Transverse colon (tissue), 4 donors: Measurements from ENCODE around the gene GRAMD1B. TPM values are rescaled to one million over a fixed set of nuclear protein-coding genes. Genes with fewer than 3 reads are reported as not detected.

Source experiments
- DNase-seq: peaks from one replicate; pipeline ENCODE4 v3.0.0-alpha.2; 2019
- H3K27ac ChIP-seq, 4 donors: fragments of 200-600 bp; sonication (generic); 2 replicates each; pipeline ENCODE4 v1.5.1; 2016 to 2018; ENCODE audit warnings: inconsistent platforms in 4 of 4
- H3K27me3 ChIP-seq: fragments of 200-600 bp; sonication (generic); 2 replicates; pipeline ENCODE4 v1.5.1; 2017; ENCODE audit warnings: inconsistent platforms
- H3K36me3 ChIP-seq, 4 donors: fragments of 200-600 bp; sonication (generic); 2 replicates each; pipeline ENCODE4 v1.5.1; 2017 to 2019; ENCODE audit warnings: inconsistent platforms in 4 of 4
- H3K4me1 ChIP-seq, 4 donors: fragments of 200-600 bp; sonication (generic); 2 replicates each; pipeline ENCODE4 v1.5.1; 2017 to 2020; ENCODE audit warnings: inconsistent platforms in 4 of 4
- H3K4me3 ChIP-seq, 4 donors: fragments of 200-600 bp; sonication (generic); 1 replicate in 1 of 4; 2 replicates in 3 of 4; pipeline versions ENCODE4 v1.5.1 to v1.6.1; 2017 to 2019; ENCODE audit warnings: inconsistent platforms in 4 of 4
- H3K9me3 ChIP-seq, 2 donors: fragments of 200-600 bp; sonication (generic); 2 replicates each; pipeline ENCODE4 v1.5.1; 2017 to 2019; ENCODE audit warnings: inconsistent platforms in 2 of 2
- CTCF ChIP-seq, 5 experiments: fragments of 200-600 bp in 3 of 5; fragments of 450-650 bp in 2 of 5; sonication (generic) in 3 of 5; IDR thresholded peaks; 1 replicate in 2 of 5; 2 replicates in 3 of 5; pipeline ENCODE4 v1.5.1; 2016 to 2017; ENCODE audit warnings: antibody characterized with exemption in 5 of 5, inconsistent platforms in 3 of 5, mild to moderate bottlenecking in 2 of 5, moderate library complexity in 1 of 5
- EP300 ChIP-seq: sonication (generic); formaldehyde crosslinking; IDR thresholded peaks from one replicate; pipeline ENCODE4 v1.6.1; 2017; ENCODE audit warnings: antibody characterized with exemption, low read depth
- POLR2A ChIP-seq: fragments of 450-650 bp; IDR thresholded peaks from one replicate; pipeline ENCODE4 v1.6.1; 2016; ENCODE audit warnings: antibody characterized with exemption, mild to moderate bottlenecking, moderate library complexity
- POLR2AphosphoS5 ChIP-seq, 3 donors: sonication (generic); formaldehyde crosslinking; IDR thresholded peaks; one replicate each; pipeline ENCODE4 v1.6.1; 2016; ENCODE audit warnings: antibody characterized with exemption in 3 of 3
- WGBS, 2 donors: methylation state at CpG; one replicate each; pipeline ENCODE4 v1.1.5; 2018; ENCODE audit warnings: low coverage in 1 of 2; 5-methylcytosine and 5-hydroxymethylcytosine counted together
- in situ Hi-C, 4 donors: fragments of 200-750 bp; cut with MboI; loops; one replicate each; pipeline versions ENCODE4 v1.15.0 to v1.15.1; 2017; ENCODE audit warnings: low sequenced_read_pairs in 3 of 4, low pct_ligation_motif_present in 1 of 4, low pct_unique_long_range_greater_than_20kb in 1 of 4
- intact Hi-C: fragments of 100-400 bp; cut with DNase I; formaldehyde crosslinking; loops from one replicate; pipeline ENCODE4 v1.15.1; 2023; ENCODE audit warnings: low total_unique reads
- total RNA-seq, 4 donors: library from RNA; depleted of rRNA; stranded (reverse); fragments of >200 nt; gene quantifications; one replicate each; pipeline ENCODE4 v1.1.0, GENCODE V29; 2016

GRAMD1B gene
- total RNA-seq, 4 donors from 2014 or later = 4.3 to 58.4 (median 9.9) TPM

DNA sequence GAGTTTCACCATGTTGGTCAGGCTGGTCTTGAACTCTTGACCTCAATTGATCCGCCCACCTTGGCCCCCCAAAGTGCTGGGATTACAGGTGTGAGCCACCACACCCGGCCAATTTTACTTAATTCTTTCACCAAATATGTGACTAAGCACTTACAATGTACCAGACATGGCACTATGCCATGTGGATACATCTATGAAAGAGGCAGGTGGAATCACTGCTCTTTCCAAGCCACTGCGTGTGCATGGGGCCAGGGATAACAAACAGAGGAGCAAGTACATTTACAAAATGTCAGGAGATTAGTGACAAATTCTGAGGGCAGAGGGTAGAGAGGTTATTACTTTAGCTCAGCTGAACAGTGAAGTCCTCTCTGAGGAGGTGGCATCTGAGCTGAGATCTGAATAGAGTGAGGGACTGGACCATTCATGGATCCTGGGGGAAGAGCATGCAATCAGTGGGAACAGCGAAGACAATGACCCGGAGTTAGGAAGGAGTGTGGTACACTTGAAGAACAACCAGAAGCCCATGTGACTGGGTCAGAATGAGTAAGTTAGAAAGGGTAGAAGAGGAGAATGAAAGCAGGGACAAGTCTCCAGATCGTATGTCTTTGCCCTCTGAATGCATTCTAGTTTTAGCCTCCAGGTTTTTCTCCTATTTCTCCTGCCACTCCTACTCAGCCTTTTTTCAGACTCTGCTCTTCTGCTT is 38.3 kb upstream of the GRAMD1B start:
- in situ Hi-C loops (no loop called here), intact Hi-C loops (no loop called here)
- no peak for TF ChIP-seq POLR2A
- TF ChIP-seq POLR2AphosphoS5 (IDR thresholded peaks at IDR 0.05) = no peak
- no peak for TF ChIP-seq CTCF (IDR thresholded peaks at IDR 0.05)

GRCh38 chr11:123392431-123392830 is 37.6 kb upstream of the GRAMD1B start:
- Histone ChIP-seq H3K27ac (no peak overlapping the region), H3K4me3 (no peak overlapping the region), H3K36me3 (no peaks in the 10 kb centered on the region), H3K27me3 (no peaks in the 10 kb centered on the region), H3K4me1 (no peaks in the 10 kb centered on the region), H3K9me3 (no peaks in the 10 kb centered on the region)
- in situ Hi-C loops = no loop called here
- intact Hi-C loops = no loop called here
- TF ChIP-seq EP300 = no peak
- no peak for TF ChIP-seq POLR2AphosphoS5 (IDR thresholded peaks at IDR 0.05)
- TF ChIP-seq CTCF (IDR thresholded peaks at IDR 0.05) = no peak
- no peak for TF ChIP-seq POLR2A
- DNase-seq = no peak

More for the DNA sequence above, 38.3 kb upstream of the GRAMD1B start:
- H3K36me3 ChIP-seq = no peaks in the 10 kb centered on the region
- H3K4me1 ChIP-seq = no peaks in the 10 kb centered on the region
- H3K27me3 ChIP-seq = no peaks in the 10 kb centered on the region
- WGBS, 2 donors = 81% methylated on average over 4 to 6 of the region's 6 CpGs
- H3K9me3 ChIP-seq = no peaks in the 10 kb centered on the region
- DNase-seq = no peak
- no peak overlapping the region for H3K4me3 ChIP-seq
- H3K27ac ChIP-seq = no peak overlapping the region

DNA sequence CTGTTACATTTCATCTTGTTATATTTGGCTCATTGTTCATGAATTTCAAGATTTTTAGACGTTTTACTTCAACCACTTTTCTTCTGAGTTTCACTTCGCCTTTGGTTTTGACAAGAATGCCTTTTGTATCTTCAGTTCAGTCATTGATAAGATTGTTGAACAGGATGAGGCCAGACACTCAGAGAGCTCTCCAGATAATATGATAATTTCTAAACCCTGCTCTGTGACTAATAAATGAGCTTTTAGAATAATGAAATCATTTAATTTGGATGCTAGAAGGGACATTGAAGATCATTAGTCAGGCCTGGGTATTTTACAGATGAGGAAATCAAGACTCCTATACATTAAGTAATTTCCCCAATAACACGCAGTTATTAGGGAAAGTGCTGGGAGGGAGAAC is 37.2 kb upstream of the GRAMD1B start:
- WGBS, 2 donors = 53 to 60% methylated on average over 3 of the region's 3 CpGs
- no peak overlapping the region for H3K27ac ChIP-seq
- H3K4me1 ChIP-seq = no peaks in the 10 kb centered on the region
- TF ChIP-seq EP300 = no peak
- no peak for TF ChIP-seq POLR2AphosphoS5 (IDR thresholded peaks at IDR 0.05)
- TF ChIP-seq POLR2A = no peak
- no peak for TF ChIP-seq CTCF (IDR thresholded peaks at IDR 0.05)
- DNase-seq = no peak
- H3K36me3 ChIP-seq = no peaks in the 10 kb centered on the region
- H3K4me3 ChIP-seq = no peak overlapping the region
- H3K9me3 ChIP-seq = no peaks in the 10 kb centered on the region
- in situ Hi-C loops (no loop called here), intact Hi-C loops (no loop called here)
- H3K27me3 ChIP-seq = no peaks in the 10 kb centered on the region

DNA sequence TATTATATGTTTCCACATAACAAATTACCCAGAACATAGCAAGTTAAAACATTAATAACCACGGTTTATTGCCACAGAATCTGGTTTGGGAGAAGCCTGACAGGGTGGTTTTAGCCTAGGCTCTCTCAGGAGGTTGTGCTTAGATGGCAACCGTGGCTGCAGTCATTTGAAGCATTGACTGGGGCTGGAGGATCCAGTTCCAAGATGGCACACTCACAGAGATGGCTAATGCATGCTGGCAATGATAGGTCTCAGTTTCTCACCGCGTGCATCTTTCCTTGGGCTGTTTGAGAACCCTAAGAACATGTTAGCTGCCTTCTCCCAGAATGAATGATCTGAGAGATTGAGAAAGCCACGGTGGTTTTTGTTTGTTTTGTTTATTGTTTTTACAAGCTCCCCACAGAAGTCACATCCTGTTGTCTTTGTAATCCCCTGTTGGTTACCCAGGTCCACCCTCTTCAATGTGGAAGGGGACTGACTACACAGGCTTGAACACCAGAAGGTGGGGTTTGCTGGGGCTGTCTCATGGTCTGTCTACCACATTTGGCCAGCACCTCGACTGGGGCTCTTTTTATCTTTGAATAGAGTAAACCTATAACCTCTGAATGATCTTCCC is 36.6 kb upstream of the GRAMD1B start:
- Histone ChIP-seq H3K4me1 (no peaks in the 10 kb centered on the region), H3K27me3 (no peaks in the 10 kb centered on the region), H3K36me3 (no peaks in the 10 kb centered on the region), H3K4me3 (no peak overlapping the region), H3K9me3 (no peaks in the 10 kb centered on the region), H3K27ac (no peak overlapping the region)
- TF ChIP-seq CTCF (IDR thresholded peaks at IDR 0.05) = no peak
- TF ChIP-seq EP300 = no peak
- TF ChIP-seq POLR2AphosphoS5 (IDR thresholded peaks at IDR 0.05) = no peak
- no peak for TF ChIP-seq POLR2A
- in situ Hi-C loops (no loop called here), intact Hi-C loops (no loop called here)
- no peak for DNase-seq
- WGBS, 2 donors = 52 to 58% methylated on average over 2 to 6 of the region's 6 CpGs
